ENCODE results near the gene MED13.
"Not testable (repeated sequence)": the region's sequence is repeated elsewhere in the genome, so short reads cannot be mapped to it uniquely, and the experiment has no call there.

The MED13 gene

DNA sequence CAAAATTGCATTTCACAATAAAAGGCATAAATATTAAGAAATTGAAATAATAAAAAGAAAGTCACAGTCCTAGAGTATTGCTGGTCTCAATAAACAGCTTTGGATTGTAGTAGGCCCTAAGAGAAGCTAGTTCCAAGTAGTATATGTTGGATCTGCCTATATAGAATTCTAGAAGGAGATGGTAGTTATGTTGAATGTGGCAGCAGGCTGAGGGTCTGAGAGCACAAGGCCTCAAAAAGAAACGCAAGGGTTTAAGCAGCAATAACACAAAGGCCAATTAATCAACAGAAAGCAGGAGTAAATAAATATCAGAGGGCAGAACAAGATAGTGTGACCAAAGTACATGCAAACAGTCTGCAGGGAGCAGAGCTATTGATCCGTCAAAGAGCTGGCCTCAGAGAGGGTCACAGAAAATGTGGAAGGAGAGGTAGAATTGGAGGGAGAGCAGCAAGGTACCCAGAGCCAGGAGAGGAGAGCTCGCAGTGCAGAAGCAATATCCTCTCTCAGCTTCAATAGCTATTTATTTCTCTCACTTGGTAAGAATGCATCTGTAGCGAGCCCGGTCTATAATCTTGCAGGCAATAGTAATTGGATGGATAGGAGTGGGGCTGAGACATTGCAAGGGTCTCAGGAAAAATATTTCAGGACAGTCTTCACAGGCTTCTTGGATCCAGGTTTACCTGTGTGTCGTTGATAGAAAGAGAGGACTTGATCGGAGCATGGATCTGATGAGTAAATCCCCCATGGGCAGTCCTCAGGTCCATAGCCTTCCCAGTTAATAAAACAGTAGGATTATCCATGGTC, 25.1 kb upstream of the MED13 start:
- no peak for DNase-seq (ENCODE audit: low spot score)

- DNase-seq (ENCODE audit: low spot score) = no peak
These were observed 24.3 kb upstream of the MED13 start for GRCh38 chr17:62089334-62089733.

GRCh38 chr17:62086737-62087136, 21.7 kb upstream of the MED13 start:
- DNase-seq (ENCODE audit: low spot score) = no peak

DNA sequence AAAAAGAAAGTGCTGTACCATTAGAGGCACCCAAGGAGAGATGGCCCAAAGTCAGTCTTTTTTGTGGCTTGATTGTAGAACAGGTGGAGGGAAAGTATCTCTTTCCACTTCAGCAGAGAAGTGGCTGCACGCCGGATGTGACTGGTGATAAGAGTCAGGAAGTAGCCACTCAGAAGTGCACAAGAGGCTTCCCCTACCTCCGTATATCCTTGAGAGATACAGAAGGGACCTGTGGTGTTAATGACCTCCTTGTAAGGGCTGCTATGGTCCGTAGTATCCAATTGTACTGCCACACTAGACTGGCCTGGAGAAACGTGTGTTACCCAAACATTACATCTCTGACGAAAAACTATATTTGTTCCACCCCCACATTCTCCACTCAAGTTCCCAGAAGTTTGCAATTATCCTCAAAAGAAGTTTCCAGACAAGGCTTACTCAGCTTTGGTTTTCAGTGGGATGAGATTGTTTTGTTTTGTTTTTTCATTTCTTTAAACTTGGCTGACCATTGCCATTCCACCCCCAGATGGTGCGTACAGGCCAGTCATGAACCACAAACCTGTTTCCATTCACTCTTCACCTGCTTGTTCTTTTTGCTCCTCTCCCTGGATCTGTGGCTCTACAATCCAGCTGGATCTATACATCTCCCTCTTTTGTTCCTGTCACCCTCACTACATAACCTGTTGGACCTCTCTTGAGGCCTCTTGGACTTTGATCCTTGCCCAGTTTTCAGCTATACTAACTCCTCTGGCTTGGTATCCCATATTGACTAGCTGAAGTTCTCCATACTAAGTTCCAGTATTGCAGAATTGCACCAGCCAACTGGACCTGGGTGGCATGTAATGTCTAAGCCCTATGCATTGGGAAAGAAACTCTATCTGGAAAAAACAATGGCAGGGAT, 20.7 kb upstream of the MED13 start:
- DNase-seq (ENCODE audit: low spot score) = no peak

- no peak for DNase-seq (ENCODE audit: low spot score)
These were observed 19.5 kb upstream of the MED13 start for GRCh38 chr17:62084585-62084984.

DNA sequence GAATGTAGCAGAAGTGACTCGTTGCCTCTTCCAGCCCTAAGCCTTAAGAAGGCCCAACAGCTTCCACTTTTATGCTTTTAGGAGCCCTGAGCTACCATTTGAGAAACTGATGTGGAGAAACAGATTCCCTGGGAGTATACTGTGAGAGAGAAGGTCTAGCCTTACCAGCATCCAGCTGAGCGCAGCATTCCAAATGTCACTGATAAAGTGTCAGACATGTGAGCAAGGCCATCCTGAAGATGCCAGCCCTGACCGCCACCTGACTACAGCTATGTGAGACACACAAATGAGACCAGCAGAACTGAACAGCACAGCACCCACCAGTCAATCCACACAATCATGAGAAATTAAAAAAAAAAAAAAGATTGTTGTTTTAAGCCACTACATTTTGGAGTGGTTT, 18.6 kb upstream of the MED13 start:
- no peak for DNase-seq (ENCODE audit: low spot score)

DNA sequence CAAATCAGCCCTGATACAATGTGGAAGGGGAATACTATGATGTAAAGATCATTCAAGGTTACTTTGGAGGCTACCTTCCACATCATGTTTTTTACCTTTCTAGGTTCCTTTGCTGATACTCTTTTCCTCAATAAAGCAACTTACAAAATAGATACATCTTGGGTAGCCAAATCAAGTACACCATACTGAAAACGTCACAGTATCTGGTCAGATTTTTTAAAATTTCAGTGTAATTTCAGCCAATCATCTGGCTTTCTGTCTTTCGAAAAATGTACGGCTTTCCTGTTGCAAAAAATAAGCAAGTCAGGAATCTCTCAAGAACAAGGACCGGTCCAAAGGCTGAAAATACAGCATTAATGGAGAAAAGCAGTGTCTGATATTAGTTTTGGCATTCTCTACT, 15.6 kb upstream of the MED13 start:
- DNase-seq (ENCODE audit: low spot score) = no peak

- DNase-seq (ENCODE audit: low spot score) = no peak
These were observed 12.9 kb upstream of the MED13 start for GRCh38 chr17:62078009-62078408.

DNA sequence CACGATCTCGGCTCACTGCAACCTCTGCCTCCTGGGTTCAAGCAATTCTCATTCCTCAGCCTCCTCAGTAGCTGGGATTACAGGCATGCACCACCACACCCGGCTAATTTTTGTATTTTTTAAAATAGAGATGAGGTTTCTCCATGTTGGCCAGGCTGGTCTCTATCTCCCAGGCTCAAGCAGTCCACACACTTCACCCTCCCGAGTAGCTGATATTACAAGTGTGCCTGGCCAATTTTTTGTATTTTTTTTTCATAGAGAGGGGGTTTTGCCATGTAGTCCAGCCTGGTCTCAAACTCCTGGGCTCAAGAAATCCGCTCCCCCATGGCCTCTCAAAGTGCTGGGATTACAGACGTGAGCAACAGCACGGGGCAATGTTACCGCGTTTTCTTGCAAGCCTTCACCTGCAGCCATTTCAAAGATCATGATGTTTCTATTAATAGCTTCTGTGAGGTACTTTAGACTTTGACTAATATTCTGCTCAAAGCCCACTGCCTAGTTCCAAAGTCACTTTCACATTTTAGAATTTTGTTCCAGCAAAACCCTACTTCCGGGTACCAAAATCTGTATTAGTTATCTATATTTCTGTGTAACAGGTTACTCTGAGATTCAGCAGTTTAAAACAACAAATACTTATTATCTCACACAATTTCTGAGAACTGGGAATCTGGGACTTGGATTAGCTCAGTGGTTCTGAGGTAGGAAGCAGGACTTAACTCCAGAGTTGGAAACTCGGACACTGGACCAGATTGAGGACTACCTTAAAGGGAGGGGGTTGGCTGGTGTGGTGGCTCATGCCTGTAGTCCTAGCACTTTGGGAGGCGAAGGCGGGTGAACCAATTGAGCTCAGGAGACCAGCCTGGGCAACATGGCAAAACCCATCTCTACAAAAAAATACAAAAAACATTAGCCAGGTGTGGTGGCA, 12.0 kb upstream of the MED13 start:
- no peak for DNase-seq (ENCODE audit: low spot score)

DNA sequence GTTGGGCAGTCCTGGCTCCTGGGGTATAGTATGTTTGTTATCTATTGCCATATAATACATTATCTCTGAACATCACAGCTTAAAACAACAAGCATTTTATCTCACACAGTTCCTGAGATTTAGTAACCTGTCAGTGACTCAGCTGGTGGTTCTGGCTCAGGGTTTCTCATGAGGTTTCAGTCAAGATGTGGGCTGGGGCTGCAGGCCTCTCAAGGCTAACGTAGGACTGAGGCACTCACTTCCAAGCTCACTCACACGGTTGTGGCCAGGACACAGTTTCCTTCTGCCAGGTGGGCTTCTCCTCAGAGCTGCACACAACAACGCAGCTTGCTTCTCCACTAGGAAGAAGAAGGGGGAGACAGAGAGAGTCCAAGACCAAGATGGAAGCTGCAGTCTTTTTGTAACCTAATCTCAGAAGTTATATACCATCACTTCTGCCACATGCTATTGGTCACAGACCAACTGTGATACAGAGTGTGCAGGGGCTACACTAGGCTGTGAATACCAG, 10.3 kb upstream of the MED13 start:
- DNase-seq (ENCODE audit: low spot score) = no peak

GRCh38 chr17:62073993-62074392, 8.9 kb upstream of the MED13 start:
- no peak for DNase-seq (ENCODE audit: low spot score)

DNA sequence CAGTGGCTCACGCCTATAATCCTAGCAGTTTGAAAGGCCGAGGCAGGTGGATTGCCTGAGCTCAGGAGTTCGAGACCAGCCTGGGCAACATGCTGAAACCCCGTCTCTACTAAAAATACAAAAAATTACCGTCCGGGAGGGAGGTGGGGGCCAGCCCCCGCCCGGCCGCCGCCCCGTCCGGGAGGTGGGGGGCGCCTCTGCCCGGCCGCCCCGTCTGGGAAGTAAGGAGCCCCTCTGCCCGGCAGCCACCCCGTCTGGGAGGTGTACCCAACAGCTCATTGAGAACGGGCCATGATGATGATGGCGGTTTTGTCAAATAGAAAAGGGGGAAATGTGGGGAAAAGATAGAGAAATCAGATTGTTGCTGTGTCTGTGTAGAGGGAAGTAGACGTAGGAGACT, 7.8 kb upstream of the MED13 start:
- not testable (repeated sequence) for DNase-seq (ENCODE audit: low spot score)

GRCh38 chr17:62070900-62071299, 5.8 kb upstream of the MED13 start:
- no peak for DNase-seq (ENCODE audit: low spot score)

DNA sequence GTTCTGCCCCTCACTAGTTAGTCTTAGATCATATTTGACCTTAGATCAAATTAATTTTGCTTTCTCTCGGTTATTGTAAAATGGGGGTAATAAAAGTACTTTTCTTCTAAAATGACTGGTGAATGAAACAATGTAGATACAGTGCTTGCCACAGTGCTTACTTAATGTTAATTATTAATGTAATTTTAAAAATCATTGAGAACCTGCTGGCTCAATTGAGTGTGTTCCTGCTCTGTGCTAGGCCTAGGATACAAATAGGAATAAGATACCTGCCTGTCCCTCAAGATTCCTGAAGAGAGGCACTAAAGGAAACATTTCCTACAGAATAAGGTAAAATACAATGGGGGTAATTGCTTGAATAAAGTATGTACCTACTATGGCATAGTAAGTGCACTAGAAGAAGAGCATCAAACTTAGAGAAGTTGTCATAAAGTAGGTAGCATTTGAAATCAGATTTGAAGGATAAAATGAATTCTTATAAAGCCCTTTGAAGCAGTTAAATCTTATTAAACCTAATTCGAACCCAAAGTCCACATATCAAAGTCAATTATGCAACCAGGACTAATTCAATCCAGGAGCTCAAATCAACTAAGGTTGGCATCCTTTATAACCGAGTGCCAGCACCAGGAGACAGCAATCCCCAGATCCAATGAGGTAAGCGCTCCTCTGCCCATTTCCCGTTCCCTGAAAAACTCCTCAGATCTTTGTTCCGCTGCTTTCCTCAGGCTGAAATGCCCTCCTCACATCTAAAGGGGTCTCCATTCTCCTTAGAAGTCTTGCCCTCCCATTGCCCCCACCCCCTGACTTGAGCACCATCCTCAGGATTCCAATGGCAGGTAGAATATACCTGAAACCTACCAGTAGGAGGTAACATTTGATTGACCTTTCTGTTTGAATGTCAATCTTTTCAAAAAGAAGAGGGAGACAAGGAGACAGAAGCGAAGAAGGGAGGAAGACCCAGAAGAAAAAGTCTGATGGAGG, 2.4 kb upstream of the MED13 start:
- DNase-seq (ENCODE audit: low spot score) = no peak

DNA sequence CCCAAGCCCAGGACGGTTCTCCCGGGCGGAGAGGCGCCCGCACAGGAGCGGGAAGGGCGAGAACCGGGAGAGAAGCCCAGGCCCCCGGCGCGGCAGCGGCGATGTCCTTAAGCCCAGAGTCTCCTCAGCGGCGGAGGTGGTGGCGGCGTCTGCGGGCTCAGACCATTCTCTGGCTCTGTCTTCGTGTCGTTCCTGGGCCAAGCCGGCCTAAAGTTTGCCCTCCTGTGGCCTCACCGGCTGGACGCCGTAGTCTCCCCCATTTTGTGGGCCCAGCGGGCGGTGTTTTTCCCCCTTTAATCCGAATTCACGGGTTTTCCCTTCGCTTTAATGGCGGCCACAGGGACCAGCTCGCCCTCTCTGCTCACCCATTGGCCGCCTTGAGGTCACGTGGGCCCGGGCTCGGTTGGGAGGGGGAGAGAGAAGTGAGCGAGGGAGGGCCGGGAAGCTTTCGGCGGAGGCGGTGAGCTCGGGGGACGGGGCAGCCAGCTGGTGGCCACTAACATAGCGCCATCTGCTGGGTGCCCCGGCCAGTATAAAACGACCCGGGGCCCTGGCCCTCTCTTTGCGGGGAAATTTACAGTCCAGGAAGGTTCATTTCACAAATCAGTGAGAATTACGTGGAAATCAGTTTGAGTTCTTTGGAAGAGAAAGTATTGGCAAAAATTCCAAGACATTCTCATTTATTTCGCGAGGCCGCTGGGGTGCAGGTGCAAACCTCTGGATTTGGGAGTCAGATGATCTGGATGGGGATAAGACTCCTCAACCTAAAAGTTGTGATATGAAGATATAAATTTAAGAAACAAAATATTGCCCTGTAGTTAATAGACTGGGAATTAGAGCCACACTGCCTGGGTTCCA, 762 bp upstream of the MED13 start:
- DNase-seq (ENCODE audit: low spot score) = peak; percentile 98

- DNase-seq (ENCODE audit: low spot score) = no peak
These were observed 868 bp downstream of the MED13 start for GRCh38 chr17:62064029-62064790.

DNA sequence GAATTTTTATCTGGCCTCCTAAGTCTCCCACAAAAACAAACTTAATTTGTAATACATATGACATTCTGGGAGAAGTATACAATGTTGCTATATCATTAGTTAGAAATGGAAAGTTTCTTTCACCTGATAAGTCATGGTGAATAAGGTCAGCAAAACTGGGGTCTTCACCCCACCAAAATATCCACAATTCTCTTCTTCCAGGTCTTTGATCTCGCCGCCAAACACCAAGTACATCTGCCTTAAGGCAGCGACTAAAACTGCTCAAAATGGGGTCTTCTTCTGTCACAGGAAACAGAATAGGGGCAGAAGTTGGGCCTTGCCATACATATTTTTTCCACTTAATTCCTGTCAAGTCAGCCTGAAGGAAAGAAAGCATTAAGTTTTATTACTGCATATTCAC, 2.1 kb downstream of the MED13 start:
- no peak for DNase-seq (ENCODE audit: low spot score)

DNA sequence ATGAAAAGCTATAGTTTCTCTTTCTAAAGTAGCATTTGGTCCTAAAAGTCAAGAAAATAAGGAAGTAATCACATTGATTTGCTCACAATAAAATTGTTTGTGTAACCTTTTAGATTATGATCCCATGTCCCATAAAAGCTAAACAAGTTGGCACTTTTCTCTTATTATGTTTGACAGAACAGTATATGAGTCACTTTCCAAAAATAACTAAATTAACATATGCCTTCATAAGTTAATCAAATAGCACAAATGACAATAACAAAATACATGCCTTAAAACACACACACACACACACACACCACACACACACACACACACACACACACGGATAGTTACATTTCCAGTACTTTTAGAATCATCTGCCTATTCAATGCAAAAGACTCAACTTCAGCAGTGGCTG, 2.8 kb downstream of the MED13 start:
- no peak for DNase-seq (ENCODE audit: low spot score)

DNA sequence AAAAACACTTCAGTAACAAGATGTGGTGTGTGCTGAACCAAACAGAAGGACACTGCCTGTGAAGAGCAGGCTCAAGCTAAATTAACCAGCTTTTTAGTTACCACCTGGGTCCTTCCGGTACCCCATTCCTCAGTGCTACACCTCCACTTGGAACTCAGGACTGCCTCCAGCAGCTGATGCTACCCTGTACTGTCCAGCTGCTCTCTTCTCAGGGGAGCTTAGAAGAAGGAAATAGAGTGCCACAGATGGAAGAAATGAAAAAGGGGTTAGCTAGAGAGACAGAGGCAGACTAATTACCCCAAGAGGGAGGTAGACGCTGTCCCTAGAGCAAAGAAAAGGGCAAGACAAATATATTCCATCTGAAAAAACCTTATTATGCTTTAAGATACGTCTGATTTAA, 5.7 kb downstream of the MED13 start:
- DNase-seq (ENCODE audit: low spot score) = no peak
